Germinal center (tissue), 1 donor: ENCODE data around the gene TTC8.
A peak's percentile ranks its signal among the peaks of the same experiment; 100 is the strongest.
"Not testable (repeated sequence)": the region's sequence is repeated elsewhere in the genome, so short reads cannot be mapped to it uniquely, and the experiment has no call there.

ENCODE experiments used
- DNase-seq: peaks from one replicate; pipeline ENCODE4 v3.0.0; 2012; ENCODE audit warnings: mixed read lengths, low spot score

TTC8 gene

DNA sequence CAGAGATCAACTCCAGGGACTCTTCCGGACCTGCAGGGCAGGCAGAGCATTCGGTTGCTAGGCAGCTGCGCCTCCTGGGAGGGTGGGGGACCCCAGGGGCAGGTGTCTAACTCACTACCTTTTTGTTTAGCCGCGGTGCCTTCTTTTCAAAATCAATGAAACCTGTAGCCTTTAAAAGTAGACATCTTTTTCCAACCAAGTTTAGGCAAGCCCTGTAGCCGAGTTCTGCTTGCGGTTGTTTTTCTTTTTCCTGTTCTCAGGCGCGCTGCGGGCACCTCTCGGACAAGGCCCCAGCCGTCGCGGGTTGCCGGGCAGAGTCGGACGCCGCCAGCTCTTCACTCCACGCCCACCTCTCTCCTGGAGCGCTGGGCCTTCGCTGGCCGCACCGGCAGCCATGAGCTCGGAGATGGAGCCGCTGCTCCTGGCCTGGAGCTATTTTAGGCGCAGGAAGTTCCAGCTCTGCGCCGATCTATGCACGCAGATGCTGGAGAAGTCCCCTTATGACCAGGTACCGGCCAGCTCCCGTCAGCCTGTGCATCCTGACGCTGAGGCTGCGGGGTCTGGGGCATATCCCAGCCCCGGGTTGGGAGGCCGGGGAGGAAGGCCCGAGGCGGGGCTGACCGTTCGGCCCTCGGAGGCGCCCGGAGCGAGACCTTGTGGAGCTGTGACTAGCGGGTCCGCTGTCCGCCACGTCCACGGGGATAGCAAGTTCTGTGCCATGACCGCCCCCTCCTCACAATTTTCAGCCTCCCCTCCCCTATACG lies at the start of gene TTC8:
Gene TTC8, plus strand, starts transcription at position 338 of the 764 bp plus-strand sequence. Its CDS starts 57 bp downstream, at position 395.
- peak; percentile 88 for DNase-seq

DNA sequence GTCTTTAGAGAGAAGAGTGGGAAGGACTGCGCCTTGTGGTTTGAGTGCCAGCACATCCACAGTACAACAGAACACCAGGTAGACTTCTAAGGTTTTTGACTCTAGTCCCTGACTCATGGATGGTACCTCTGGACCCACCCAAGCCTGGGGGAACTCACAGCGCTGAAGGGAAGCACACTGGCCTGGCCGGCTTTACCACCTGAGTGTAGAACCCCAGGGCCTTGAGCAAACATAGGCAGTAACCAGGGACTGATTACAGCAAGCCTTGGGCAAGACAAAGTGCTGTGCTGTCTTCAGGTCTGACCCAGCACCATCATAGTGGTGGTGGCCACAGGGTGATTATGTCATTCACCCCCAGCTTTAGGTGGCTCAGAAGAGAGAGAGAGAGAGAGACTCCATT lies 48.9 kb upstream of the TTC8 start:
- DNase-seq, result no peak

DNA sequence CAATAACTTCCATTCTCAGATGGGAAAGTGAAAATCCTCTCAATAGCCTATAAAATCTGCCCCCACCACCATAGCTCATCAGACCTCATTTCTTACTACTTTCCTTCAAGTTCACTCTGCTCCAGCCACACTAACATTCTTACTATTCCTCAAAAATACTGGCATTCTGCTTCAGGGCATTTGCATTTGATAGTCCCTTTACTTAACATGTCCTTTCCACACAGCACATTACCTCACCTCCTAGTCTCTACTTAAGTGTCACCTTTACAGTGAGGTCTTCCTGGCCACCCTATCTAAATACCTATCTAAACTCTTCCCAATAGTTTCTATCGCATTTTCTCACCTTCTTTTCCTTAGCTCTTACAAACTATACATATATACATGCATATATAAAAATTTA lies 38.5 kb upstream of the TTC8 start:
- no peak for DNase-seq

DNA sequence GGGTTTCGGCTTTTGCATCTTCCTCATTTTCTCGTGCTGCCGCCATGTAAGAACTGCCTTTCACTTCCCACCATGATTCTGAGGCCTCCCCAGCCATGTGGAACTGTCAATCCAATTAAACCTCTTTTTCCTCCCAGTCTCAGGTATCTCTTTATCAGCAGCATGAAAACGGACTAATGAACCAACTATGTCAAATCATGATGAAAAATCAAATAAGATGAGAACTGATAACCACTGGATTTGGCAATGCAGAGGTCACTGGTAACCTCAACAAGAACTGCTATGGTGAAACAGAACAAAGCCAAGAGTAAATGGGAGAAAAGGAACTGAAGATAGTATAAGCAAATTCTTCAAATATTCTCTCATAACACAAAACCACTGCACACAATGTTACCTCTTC lies 37.7 kb upstream of the TTC8 start:
- no peak for DNase-seq

DNA sequence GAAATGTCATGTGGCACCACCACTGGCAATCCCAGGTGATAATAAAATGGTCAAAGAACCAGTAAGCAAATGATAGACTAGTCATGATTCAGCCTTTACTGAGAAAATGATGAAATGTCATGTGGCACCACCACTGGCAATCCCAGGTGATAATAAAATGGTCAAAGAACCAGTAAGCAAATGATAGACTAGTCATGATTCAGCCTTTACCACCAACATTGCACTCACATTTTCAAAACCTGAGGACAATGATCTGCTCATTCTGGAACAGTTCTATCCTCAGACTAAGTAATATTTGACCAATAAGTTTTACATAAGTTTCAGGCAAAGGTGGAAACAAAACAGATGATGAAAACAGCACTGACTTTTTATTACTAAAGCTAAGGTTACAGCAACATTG lies 34.9 kb upstream of the TTC8 start:
- DNase-seq, result not testable (repeated sequence)

DNA sequence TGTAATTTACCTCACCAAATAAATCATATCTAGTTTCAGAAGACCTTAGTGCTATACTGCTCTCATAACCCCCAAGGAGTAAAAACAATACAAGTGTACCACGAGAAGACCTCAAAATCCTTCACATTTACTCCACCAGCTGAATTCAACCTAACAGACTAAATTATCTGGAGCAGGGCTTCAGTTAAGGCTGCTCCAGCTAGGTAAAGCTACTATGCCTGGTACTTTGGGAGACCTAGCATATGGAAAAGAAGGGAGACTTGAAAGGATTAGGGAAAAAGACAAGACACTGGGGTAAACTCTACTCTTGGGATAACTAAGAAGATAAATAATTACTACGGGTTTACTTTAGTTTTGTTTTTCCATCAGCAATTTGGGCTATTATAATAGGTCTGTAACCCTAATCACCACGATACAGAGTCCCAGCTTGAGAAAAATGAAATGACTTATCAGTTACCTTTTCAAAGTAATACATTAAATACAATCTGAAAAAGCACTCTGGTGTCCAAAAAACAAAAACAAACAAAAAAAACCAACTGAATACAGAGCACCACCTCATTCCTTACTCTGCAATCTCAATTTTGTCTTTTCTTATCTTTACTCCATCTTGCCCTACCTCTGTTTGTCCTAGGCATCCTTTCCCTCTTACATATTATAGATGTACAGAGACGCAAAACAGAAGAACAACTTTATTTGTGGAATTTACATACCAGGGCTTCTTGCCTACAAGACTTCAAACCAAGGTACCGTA lies 33.8 kb upstream of the TTC8 start:
- DNase-seq, result no peak

DNA sequence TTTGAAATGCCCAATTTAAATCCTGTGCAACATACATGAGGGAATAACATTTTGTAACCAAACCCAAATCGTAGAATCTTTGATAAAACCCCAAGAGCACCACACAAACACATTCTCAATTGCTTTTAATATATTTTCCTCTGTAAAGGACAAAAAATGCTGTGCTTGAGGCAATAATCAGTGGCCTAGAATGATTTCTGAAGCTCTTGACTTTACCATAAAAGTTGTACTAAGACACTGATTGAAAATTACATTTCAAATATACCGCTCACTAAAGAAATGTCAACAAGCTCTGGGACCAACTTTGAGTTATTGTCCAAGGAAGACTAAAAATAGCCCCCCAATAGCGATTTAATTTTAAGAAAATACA lies 33.2 kb upstream of the TTC8 start:
- no peak for DNase-seq

DNA sequence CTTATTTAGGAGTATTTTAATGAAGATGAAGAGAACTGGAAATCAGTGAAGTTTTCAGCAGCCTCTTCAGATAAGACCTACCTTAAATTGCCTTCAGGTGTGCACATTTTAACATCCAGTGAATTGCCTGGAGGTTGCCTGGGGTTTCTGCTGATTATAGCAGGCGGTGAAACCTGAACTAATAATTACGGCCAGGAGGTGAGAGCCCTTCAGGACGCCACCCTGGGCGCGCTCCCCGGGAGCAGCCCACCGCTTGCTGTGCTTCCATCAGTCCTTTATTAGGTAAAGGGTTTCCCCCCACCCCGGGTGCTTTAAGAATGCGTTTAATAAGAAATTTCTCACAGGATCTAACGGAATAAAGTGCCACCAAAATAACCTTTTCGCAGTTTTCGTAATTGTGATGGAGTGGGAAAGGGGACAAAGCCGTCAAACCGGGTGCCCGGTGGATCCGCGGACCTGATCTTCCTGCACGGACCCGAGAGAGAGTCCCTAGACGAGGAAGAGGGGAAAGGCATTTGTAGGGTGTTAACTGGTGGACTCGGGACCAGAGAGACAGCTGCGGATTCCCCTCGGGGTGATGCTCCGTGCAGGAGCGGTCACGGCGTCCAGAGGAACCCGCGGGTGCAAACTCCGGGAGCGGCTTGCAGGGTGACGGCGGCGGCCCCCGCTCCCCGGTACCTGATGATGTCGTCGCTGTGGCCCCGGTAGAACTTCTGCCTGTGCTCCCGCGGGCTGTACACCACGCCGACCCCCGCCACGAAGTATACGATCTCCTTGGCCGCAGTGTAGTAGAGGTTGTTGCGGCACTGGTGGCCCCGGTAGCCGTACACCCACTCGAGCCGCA lies 32.6 kb upstream of the TTC8 start:
- DNase-seq, result no peak

DNA sequence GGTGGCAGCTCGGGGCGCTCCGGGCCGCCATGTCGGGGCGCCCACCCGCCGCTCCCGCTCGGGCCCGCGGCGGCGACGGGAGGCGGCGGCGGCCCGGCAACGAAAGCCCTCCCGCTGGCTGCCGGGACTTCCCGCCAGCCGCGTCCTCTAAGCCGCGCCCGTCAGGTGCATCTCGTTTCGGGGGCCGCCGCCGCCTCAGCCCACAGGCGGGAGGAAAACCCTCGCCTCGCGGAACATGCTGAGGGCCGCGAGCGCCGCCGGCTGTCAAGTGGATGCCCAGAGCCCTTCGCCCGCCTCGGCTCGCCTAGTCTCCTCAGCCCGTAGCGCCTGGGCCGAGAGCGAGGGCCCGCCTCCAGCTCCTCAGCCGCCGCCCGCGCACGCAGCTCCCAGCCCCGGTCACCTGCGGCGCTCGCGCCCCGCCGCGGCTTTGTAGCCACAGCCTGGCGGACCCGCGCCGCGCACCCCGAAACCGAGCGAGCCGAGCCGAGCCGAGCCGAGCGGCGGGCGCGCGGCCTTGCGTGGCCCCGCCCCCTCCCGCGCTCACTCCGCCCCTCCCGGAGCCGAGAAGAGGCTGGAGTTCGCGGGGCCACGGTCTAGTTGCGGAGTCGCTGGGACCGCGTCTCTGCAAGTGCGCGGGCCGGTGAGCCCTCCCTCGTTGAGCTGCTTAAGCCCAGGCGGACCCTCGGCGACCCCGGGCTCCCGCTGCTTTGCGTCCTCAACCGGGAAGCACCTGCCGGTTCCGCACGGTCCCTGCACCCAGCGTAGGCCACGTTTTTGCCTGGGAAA lies 31.8 kb upstream of the TTC8 start, which contains the start of gene EML5:
Gene EML5, minus strand, starts transcription at position 481 of the 786 bp plus-strand sequence. Its CDS starts 450 bp downstream, at position 31.
- DNase-seq, result peak; percentile 82

DNA sequence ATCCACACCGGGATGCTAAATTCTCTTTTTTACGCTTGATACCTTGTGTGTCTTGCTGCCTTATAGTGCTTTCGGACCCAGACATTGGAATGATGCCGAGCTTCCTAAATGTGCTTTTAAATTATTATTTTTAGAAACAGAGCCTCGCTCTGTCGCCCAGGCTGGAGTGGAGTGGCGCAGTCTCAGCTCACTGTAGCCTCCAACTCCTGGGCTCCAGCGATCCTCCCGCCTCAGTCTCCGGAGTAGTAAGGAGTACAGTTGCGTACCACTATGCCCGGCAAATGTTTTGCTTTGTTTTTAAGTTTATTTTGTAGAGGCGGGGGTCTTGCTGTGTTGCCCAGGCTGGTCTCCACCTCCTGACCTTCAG lies 31.2 kb upstream of the TTC8 start:
- DNase-seq, result no peak

DNA sequence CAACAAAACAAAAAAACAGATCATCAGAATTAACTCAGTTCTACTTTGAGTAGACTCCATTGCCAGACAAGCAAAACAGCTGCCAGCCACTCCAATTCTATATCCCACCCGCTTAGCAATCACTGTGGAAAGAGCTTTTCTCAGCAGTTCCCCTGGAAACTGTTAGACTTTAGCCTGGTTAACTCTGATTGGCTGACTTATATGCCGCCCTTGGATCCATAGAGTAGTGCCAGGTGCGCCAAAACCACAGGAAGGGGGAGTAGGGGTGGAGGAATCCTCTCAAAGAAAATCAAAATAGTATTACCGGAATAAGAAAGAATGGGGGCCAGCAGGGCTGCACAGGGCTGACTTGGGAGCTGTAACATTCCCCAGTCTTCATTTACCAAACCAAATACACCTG lies 26.3 kb upstream of the TTC8 start:
- no peak for DNase-seq

DNA sequence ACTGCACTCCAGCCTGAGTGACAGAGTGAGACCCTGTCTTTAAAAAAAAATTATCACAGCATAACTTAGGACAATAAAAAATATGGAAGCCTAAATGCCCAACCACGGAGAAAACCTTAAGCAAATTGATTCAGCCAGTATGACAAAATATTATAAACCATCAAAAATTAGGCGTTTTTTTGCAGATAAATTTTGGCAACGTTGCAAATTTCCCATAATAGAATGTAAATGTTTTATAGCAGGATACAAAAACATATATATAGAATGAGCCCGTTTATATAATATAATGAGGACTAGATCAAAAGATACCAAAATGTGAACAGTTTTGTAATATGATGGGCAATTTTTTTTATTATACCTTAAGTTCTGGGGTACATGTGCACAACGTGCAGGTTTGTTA lies 24.9 kb upstream of the TTC8 start:
- no peak for DNase-seq

DNA sequence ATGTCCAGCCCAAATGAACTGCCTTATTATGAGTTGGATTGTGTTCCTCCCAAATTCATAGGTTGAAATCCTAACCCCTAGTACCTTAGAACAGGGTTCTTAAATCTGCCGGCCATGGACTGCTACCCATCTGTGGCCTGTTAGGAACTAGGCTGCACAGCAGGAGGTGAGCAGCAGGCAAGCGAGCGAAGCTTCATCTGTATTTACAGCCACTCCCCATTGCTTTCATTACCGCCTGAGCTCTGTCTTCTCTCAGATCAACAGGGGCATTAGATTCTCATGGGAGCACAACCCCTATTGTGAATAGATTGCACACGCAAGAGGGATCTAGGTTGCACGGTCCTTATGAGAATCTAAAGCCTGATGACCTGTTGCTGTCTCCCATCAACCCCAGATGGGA lies 21.9 kb upstream of the TTC8 start:
- no peak for DNase-seq

DNA sequence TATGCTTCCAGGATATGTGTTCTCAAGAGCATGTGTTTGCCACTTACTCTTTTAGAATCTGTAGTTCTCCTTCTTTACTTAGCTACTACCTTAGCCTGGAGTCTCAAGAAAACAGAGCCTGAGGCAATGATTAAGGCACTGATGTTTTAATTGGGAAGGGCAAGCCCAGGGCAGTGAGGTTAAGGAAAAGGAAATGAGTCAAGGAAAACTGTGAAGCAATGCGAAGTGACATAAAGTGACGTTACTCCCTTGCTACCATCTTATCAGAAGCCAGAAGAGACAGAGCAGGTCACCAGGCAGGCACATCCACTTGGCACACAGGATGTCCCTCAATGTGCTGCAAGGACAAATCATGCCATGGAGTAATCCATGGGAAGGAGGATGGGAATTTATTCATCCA lies 20.4 kb upstream of the TTC8 start:
- DNase-seq, result no peak

DNA sequence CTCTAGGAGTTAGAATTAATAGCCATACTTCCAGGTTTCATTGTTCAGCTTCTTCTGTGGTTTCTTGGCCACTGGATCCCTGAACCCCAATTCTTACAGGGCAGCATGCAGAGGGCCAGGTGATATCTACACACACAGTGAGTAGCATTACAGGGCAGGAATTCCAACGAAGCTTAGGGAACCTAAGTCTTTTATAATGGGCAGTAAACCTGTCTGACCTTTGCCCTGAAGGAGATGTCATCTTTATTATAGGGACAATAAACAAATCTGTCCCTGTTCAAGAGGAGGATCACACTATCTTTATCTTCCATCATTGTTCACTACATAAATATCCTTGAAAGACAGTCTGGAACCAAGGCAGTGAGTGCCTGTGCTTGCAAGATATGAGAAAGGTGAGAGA lies 20.0 kb upstream of the TTC8 start:
- no peak for DNase-seq

DNA sequence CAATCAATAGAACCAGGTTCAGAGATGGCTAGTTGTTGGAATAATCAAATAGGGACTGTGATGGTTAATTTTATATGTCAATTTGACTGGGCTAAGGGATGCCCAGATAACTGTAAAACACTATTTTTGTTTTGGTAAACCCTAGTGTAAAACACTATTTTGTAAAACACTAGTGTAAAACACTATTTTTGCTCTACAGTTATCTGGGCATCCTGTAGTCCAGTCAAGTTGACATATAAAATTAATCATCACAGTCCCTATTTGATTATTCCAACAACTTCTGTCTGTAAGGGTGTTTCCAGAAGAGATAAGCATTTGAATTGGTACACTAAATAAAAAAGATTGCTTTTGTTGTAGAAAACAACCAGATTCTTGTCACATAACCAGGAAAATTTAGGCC lies 16.1 kb upstream of the TTC8 start:
- no peak for DNase-seq

DNA sequence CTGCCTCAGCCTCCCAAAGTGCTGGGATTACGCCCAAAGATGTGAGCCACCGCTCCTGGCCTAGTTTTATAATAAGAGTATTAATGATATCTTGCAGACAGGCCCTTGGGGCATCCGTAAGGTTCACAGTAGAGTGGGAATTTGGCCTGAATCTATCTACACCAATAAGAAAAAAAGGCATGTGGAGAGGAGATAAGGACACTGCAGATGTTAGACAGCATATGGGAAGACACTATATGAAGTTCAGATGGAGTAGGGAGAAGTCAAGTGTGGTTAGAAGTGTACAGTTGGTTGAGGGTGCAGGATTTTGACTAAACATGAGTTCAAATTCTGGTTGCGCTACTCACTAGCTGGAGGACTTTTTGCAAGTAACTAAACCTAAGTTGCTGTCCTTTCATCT lies 8.5 kb upstream of the TTC8 start:
- no peak for DNase-seq

DNA sequence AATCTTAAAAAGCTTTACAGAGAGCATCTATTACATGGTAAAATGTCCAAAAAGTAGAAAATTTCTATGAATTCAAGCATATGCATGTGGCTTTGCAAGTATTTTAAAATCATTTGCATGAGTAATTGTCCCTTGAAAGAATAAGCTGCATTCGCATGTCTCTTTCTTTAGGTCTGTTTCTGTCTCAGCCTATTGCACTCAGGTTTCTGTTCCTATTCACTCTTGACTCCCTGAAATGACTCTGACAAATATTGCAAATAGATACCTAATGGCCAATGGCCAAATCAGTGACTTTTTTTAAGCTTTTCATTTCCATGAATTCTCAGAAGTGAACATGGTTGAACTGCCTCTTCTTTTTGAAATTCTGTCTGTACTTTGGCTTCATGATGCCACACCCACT lies 6.4 kb upstream of the TTC8 start:
- no peak for DNase-seq

DNA sequence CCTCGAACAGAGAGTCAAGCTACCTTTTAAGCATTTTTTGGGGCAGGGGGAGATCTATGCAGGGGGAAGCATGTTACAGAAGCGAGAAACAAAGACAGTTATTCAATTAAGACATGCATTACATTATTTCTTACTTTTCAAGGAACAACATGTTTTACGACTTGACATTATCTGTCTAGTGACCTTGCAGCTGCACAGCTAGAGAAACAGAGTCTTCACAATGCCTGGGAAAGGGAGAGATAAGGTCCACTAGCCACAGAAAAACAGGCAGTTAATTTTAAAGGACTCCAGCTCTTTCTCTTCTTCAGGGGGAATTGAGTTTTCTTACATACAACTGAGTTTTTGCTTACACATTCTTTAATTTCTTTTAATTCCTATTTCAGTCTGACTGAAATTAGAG lies 4.8 kb upstream of the TTC8 start:
- not testable (repeated sequence) for DNase-seq

DNA sequence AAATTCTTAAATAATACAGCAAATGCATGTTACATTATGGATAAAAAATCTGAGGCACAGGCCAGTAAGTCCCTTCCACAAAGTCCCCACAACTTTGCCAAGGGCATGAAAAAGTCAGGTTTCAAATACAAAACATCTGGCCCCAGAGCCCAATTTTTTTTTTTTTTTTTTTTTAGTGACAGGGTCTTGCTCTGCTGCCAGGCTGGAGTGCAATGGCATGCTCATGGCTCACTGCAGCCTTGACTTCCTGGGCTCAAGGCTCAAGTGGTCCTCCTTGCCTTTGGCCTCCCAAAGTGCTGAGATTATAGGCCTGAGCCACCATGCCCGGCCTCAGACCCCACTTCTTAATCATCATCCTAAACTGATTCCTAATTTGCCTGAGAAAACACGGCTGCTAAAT lies 3.1 kb upstream of the TTC8 start:
- no peak for DNase-seq

DNA sequence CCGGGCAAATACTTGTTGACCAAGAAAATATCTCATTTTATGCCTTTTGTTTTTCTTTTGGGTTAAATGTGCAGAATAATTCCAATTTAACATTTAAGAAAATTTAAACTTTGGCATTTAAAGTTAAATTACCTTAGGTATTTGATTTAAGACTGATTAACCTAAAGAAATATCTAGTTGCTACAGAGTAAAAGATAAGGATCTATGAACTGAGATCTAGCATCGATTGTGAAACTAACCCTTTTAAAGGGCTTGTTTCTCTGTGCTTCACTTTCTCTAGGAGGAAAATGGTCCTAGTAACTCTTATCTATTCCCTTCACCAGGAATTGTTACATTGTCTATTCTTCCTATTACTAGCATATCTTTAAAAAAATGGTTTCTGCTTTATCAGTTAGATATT lies 2.6 kb upstream of the TTC8 start:
- DNase-seq, result no peak

DNA sequence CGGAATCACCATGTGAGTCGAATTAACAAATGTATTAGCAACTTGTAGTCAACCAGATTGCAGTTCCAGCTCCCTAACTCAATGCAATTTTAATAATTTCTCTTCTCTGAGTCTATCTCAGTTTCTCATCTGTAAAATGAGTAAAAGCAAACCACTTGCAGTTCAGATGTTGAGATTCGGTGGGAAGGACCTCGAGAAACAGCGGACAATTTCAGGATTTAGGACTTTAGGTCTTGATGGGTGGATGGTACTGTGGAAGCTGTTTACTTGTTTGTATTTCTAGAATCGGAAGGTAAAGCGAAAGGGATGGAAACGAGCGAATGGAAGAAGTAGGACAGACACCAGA lies 510 bp upstream of the TTC8 start:
- DNase-seq, result no peak
